Esophagus (tissue), 2 donors: ENCODE measurements around the gene CCDC61. TPM values are rescaled to one million over a fixed set of nuclear protein-coding genes. Genes with fewer than 3 reads are reported as not detected.

Experiments used
- H3K27ac ChIP-seq, 2 donors: one replicate each; pipeline ENCODE4 v1.5.1; 2013; ENCODE audit warnings: low read depth in 2 of 2, mild to moderate bottlenecking in 2 of 2, inconsistent platforms in 1 of 2, low read length in 1 of 2, moderate library complexity in 1 of 2
- H3K27me3 ChIP-seq, 2 donors: one replicate each; pipeline ENCODE4 v1.6.1; 2013; ENCODE audit warnings: low read length in 2 of 2, control low read depth in 1 of 2, mild to moderate bottlenecking in 1 of 2; ENCODE audit not compliant: insufficient read depth in 2 of 2, control insufficient read depth in 1 of 2
- H3K36me3 ChIP-seq, 2 donors: one replicate each; pipeline ENCODE4 v1.6.1; 2013; ENCODE audit warnings: low read length in 1 of 2; ENCODE audit not compliant: control insufficient read depth in 2 of 2, insufficient read depth in 2 of 2
- H3K4me1 ChIP-seq, 2 donors: one replicate each; pipeline ENCODE4 v1.6.1; 2013; ENCODE audit warnings: low read length in 1 of 2; ENCODE audit not compliant: control insufficient read depth in 2 of 2, insufficient read depth in 2 of 2
- H3K4me3 ChIP-seq, 2 donors: one replicate each; pipeline ENCODE4 v1.5.1; 2013; ENCODE audit warnings: low read length in 2 of 2, mild to moderate bottlenecking in 2 of 2, low read depth in 1 of 2, moderate library complexity in 1 of 2
- H3K9me3 ChIP-seq, 2 donors: one replicate each; pipeline ENCODE4 v1.6.1; 2013; ENCODE audit warnings: mild to moderate bottlenecking in 2 of 2, low read depth in 1 of 2, low read length in 1 of 2, moderate library complexity in 1 of 2; ENCODE audit not compliant: control insufficient read depth in 2 of 2, insufficient read depth in 1 of 2
- WGBS, 2 donors: extraction: QIAGEN DNeasy Blood & Tissue Kit; methylation state at CpG; one replicate each; pipeline ENCODE4 v1.1.7; 2013; 5-methylcytosine and 5-hydroxymethylcytosine counted together
- polyA plus RNA-seq, 2 donors: library from polyadenylated mRNA; stranded (reverse); fragments of 200-250 nt; gene quantifications; one replicate each; pipeline ENCODE4 v1.2.3, GENCODE V29; 2013
- donor health status: healthy with polysubstance abuse.
- donor health status: Bipolar disorder and iron deficiency.

Gene CCDC61
- polyA plus RNA-seq, 2 donors, result 8.1 to 12.3 TPM

DNA sequence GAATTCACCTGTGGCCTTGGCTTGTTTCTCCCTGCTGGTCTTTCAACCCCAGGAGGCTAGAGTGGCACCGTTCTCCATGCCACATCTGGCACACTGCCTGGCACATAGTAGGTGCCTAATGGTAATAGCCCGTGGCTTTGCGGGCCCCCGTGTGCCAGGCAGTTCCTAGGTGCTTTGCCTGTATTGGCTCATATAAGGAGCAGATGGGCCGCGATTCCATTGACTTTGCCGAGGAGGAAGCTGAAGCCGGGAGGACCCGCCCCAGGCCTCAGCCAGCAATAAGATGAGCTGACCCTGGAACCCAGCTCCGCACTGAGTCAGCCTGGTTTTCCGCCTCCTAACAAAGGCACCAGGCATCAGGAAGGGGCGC is 26.8 kb downstream of the CCDC61 start:
- no peak overlapping the region for H3K27ac ChIP-seq
- H3K36me3 ChIP-seq, result no peaks in the 10 kb centered on the region
- H3K4me1 ChIP-seq, result peaks cover 0 to 7% of the 10 kb centered on the region in 2 donors
- H3K9me3 ChIP-seq, result no peaks in the 10 kb centered on the region
- 37 to 42% methylated on average over 12 of the region's 12 CpGs for WGBS, 2 donors
- H3K4me3 ChIP-seq, result no peak overlapping the region
- no peaks in the 10 kb centered on the region for H3K27me3 ChIP-seq

DNA sequence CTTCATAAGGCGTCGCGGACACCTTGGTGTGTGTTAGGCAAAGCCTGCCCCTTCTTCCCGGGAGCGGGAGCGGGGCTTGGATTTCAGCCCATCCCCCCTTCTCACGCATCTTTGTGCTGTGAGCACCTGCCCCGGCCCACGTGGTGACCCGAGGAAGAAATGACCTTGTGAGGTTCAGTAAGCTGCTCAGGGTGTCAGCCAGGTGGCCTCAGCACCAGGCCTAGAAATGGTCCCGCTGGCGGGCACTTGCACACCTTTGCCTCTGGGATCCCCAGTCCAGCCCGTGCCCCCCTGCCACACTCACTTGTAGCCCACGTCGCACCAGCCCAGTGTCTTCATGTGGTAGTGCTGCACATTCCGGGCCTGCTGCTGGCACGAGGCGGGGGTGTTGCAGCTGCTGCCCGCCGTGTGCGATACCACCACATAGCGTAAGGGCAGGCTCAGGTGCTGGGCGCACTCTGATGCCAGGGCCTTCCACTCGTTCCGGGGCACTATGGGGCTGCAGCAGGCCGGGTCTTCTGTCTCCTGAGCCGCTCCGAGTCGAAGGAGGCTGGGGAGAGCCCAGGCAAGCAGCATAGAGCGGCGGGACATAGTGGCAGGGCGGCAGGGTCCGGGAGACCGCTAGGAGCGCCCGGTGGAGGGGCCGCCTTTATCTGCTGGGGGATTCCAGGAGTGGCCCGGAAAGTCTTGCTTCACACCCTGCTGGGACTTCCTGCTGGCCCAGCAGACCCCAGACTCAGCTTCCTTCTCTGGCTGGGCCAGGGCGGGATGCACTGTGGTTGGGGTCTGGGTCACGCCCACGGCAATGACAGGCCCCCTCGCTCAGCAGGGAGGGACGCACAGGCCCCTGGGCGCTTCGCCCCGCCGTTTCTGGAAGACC is 27.4 kb downstream of the CCDC61 start, which contains the start of gene PGLYRP1:
Gene PGLYRP1, minus strand, starts transcription at position 623 of the 880 bp plus-strand sequence. Its CDS starts 32 bp downstream, at position 591.
- Histone ChIP-seq H3K27ac (no peak within 1 kb of the TSS), H3K27me3 (no peaks in the 10 kb centered on the region), H3K4me1 (peaks cover 0 to 7% of the 10 kb centered on the region in 2 donors), H3K36me3 (no peaks in the 10 kb centered on the region), H3K4me3 (no peak within 1 kb of the TSS), H3K9me3 (no peaks in the 10 kb centered on the region)
- WGBS, 2 donors, result 33 to 39% methylated on average over 46 to 47 of the region's 47 CpGs

DNA sequence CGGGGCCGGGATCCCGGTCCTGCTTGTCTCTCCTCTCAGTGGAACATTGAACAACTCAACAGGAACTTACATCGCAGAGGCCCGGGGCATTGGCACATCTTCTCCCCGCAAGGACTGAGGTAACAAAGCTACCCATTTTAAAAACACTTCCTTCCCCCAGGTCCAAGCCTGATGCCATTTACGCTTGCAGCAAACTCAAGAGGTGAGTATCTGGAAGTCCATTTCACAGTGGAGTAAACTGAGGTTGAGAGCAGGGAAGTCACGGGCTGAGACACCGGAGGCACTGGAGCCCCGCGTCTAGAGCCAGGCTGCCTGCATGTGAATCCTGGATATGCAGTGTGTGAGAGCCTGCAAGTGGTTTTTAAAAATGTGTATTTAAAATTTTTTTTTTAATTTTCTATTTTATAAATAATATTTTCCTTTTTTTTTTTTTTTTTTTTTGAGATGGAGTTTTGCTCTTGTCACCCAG is 28.1 kb downstream of the CCDC61 start:
- Histone ChIP-seq H3K4me3 (no peak overlapping the region), H3K27ac (no peak overlapping the region), H3K4me1 (peaks cover 0 to 7% of the 10 kb centered on the region in 2 donors), H3K36me3 (no peaks in the 10 kb centered on the region), H3K27me3 (no peaks in the 10 kb centered on the region), H3K9me3 (no peaks in the 10 kb centered on the region)
- WGBS, 2 donors, result 56 to 59% methylated on average over 11 of the region's 11 CpGs

DNA sequence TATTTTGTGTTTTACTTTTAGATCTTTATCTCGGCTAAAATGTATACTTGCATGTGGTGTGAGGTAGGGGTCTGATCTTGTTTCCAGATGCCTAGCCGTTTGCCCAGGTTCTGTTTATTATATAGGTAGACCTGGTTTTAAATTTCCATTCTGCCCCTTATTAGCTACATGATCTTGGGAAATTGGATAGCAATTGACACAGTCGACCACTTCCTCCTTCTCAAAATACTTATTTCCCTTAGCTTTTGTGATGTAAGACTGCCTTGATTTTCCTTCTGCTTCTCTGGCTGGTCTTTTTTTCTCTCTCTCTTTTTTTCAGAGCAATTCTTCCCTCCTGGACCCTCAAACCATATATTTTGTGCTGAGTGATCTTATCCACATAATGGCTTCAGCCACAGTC is 30.6 kb downstream of the CCDC61 start:
- no peaks in the 10 kb centered on the region for H3K27me3 ChIP-seq
- H3K36me3 ChIP-seq, result no peaks in the 10 kb centered on the region
- 71 to 74% methylated on average over 3 of the region's 3 CpGs for WGBS, 2 donors
- H3K9me3 ChIP-seq, result no peaks in the 10 kb centered on the region
- H3K4me3 ChIP-seq, result no peak overlapping the region
- H3K27ac ChIP-seq, result no peak overlapping the region
- peaks cover 0 to 3% of the 10 kb centered on the region in 2 donors for H3K4me1 ChIP-seq

DNA sequence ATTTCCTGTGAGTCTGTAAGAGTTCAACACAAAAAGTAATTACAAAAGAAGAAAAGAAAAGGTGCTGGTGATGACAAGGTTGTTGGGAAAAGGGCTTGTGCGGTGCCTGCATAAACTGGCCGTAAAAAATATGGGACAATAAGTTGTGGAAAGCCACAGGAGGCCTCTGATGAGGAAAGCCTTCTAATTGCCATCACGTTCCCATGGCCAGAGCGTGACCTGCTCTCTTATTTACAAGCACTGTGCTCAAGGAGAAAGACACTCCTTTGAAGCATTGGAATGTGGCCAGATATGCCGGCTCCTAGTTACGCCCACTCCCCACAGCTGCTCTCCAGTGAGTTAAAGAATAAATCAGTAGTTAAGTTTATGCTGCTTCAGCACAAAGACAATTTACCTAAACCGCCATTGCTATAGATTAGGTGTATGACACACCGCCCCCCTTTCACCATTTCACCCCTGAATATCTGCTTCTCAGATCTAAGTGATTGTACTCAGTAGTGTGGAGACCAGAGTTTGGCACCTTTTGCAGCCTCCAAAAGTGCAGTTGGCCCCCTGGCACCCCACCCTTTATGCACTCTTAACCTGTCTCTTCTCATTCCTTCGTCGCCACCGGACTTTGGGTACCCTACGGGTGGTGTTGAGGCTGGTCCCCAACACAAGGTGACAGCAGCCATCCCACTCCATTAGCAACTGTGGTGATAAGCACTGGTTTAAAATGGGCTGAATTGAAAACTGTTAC is 35.7 kb downstream of the CCDC61 start:
- Histone ChIP-seq H3K9me3 (no peaks in the 10 kb centered on the region), H3K4me1 (no peaks in the 10 kb centered on the region), H3K36me3 (no peaks in the 10 kb centered on the region), H3K4me3 (no peak overlapping the region), H3K27me3 (no peaks in the 10 kb centered on the region), H3K27ac (no peak overlapping the region)
- WGBS, 2 donors, result 60 to 63% methylated on average over 12 of the region's 12 CpGs

DNA sequence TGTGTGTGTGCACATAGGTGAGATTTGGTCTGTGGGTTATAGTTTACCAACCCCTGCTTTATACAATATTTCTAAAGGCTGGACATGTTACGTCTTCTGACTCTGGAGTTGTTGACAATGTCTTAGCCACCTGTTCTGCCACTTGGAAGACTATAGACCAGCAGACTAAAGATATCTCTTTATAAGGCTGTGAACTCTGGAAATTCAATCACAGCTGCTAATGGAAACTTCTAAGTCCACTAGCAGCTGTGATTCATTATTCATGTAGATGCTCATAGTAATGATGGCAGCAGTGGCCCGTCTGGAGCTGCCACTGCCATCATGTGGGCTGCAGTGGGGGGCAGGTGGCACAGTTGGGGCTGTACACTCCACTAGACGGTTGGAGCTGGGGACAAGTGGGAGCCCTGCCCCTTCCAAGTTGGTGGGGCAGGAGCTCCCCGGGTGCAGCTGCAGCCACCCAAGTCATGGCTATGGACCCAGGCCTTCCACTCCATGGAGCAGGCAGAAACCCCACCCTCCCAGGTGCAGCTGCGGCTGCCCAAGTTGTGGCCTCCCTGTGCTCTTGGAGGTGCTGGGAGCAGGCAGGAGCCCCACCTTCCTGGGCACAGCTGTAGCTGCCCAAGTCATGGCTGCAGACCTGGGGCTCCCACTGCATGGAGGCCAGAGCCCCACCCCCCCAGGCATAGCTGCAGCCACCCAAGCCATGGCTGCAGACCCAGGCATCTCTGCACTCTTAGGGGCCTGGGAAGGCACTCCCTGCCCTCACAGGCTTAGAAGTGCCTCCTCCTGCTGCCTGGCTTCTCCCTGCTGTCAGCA is 36.7 kb downstream of the CCDC61 start:
- Histone ChIP-seq H3K27me3 (no peaks in the 10 kb centered on the region), H3K9me3 (no peaks in the 10 kb centered on the region), H3K36me3 (no peaks in the 10 kb centered on the region), H3K27ac (no peak overlapping the region), H3K4me3 (no peak overlapping the region), H3K4me1 (no peaks in the 10 kb centered on the region)
- WGBS, 2 donors, result 74 to 80% methylated on average over 5 of the region's 5 CpGs

DNA sequence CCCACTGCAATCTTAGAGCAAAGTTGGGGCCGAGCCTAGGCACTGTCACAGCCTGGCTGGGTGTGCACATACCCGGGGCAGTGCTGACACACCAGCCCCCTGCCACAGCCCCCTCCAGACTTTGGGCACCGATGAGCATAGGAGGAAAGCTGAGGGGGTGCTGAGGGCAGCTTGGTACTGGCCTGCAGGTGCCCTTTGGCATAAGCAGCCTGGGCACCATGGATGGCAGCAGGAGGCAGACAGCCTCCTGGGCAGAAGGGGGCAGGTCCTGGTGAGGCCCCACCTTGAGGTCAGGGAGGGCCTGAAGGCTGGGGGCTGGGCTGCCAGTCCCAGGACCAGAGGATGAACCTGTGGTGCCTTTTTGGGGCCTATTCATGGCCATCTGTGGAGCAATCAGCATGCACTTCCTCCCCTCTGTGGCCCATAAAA is 37.3 kb downstream of the CCDC61 start:
- no peaks in the 10 kb centered on the region for H3K9me3 ChIP-seq
- no peak overlapping the region for H3K27ac ChIP-seq
- no peaks in the 10 kb centered on the region for H3K4me1 ChIP-seq
- H3K27me3 ChIP-seq, result no peaks in the 10 kb centered on the region
- H3K36me3 ChIP-seq, result no peaks in the 10 kb centered on the region
- no peak overlapping the region for H3K4me3 ChIP-seq
- WGBS, 2 donors, result 86% methylated on average over 3 of the region's 3 CpGs

DNA sequence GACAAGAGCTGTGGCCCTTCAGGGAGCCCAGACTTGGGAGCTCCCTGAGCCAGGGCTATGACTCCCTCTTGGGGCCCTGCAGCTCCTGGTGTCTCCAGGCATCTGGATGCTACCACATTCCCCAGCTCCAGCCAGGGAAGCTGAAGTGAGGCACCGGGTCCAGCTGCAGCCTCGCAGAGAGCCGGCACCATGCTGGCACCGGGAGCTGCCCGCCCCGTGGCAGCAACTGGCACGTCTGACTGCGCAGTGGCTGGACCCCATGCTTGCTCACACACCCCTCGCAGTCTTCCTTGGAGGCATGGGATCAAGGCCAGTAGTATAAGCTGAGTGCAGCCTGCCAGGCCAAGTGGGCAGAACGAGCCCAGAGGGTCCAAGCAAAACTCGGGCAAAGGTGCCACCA is 38.1 kb downstream of the CCDC61 start:
- H3K27me3 ChIP-seq, result no peaks in the 10 kb centered on the region
- H3K4me3 ChIP-seq, result no peak overlapping the region
- H3K36me3 ChIP-seq, result no peaks in the 10 kb centered on the region
- H3K9me3 ChIP-seq, result no peaks in the 10 kb centered on the region
- H3K27ac ChIP-seq, result no peak overlapping the region
- no peaks in the 10 kb centered on the region for H3K4me1 ChIP-seq
- WGBS, 2 donors, result 81 to 91% methylated on average over 11 of the region's 11 CpGs

DNA sequence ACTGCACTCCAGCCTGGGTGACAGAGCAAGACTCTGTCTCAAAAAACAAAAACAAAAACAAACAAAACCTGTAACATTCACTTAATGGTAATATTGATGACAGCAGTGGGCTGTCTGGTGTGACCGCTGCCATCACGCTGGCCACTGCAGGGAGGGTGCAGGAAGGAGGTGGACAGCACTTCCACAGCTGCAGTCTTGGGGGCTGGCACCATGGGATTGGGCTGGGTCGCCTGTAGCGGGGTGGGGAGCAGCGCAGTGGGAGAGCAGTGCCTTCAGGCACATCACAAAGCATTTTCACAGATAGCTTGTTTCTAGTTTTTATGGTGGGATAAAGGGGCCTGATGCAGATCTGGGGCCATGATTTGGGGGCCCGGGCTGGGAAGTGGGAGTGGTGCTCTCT is 40.3 kb downstream of the CCDC61 start:
- Histone ChIP-seq H3K4me3 (no peak overlapping the region), H3K27me3 (no peaks in the 10 kb centered on the region), H3K9me3 (no peaks in the 10 kb centered on the region), H3K27ac (no peak overlapping the region), H3K36me3 (no peaks in the 10 kb centered on the region), H3K4me1 (no peaks in the 10 kb centered on the region)
- WGBS, 2 donors, result 84 to 86% methylated on average over 6 of the region's 6 CpGs
